ENCODE results near the gene PCDHGC3. TPM values are rescaled to one million over a fixed set of nuclear protein-coding genes. Genes with fewer than 3 reads are reported as not detected.

Gene PCDHGC3
- total and polyA plus RNA-seq, 12 donors: 8.7 to 112 (median 77.6) TPM

GRCh38 chr5:141519605-141520565 is 44.1 kb downstream of the PCDHGC3 start:
- peaks cover 0 to 24% of the 10 kb centered on the region in 2 donors for H3K36me3 ChIP-seq (replicated peaks in 1 of 2)
- intact Hi-C loops (cut with DNase I): loop anchor here (5.0 to 10.0 kb wide), 3 partner anchors 43 to 105 kb away; partner anchors contain the start of genes PCDHGC3 (in 2 of the 2), PCDHGA10 (in 1 of the 2), PCDHGA11 (in 1 of the 2) and PCDHGB7 (in 1 of the 2)
- WGBS, 4 donors: 72 to 80% (median 77%) methylated on average over 3 of the region's 3 CpGs
- peaks cover 27 to 53% of the 10 kb centered on the region in 2 donors for H3K4me1 ChIP-seq (replicated peaks in 1 of 2)
- peak overlapping the region in 3 of 5 donors; percentile 52 to 93 (median 87) for H3K27ac ChIP-seq
- no peak overlapping the region for H3K4me3 ChIP-seq
- TF ChIP-seq CTCF (IDR thresholded peaks at IDR 0.05) (no peak), POLR2A (IDR thresholded peaks at IDR 0.05) (no peak)
- H3K9me3 ChIP-seq (replicated peaks in 1 of 3): no peaks in the 10 kb centered on the region
- H3K27me3 ChIP-seq: no peaks in the 10 kb centered on the region
- DNase-seq: no peak

- peak in 6 of 7 donors; percentile 45 to 65 (median 58) for DNase-seq
- intact Hi-C loops (cut with DNase I): loop anchor here (10.0 kb wide), 2 partner anchors 97 to 107 kb away; partner anchors contain the start of genes PCDHGA10 (in 1 of the 2), PCDHGA11 (in 1 of the 2) and PCDHGB7 (in 1 of the 2)
- Histone ChIP-seq H3K27ac (peak overlapping the region in 4 of 5 donors; percentile 14 to 93 (median 70)), H3K36me3 (replicated peaks in 1 of 2) (peaks cover 0 to 23% of the 10 kb centered on the region in 2 donors), H3K4me1 (replicated peaks in 1 of 2) (peaks cover 23 to 43% of the 10 kb centered on the region in 2 donors), H3K9me3 (replicated peaks in 1 of 3) (no peaks in the 10 kb centered on the region), H3K27me3 (no peaks in the 10 kb centered on the region), H3K4me3 (no peak overlapping the region)
- WGBS, 4 donors: 28 to 47% (median 39%) methylated on average over 2 of the region's 2 CpGs
- TF ChIP-seq POLR2A (IDR thresholded peaks at IDR 0.05) (peak in 1 of 2 donors; percentile 37), CTCF (IDR thresholded peaks at IDR 0.05) (no peak)
Observed at GRCh38 chr5:141521244-141521781, 45.5 kb downstream of the PCDHGC3 start.

GRCh38 chr5:141522301-141522700 is 46.5 kb downstream of the PCDHGC3 start:
- intact Hi-C loops (cut with DNase I): loop anchor here (10.0 kb wide), 2 partner anchors 98 to 108 kb away; partner anchors contain the start of genes PCDHGA10 (in 1 of the 2), PCDHGA11 (in 1 of the 2) and PCDHGB7 (in 1 of the 2)
- 52 to 63% (median 56%) methylated on average over 2 of the region's 2 CpGs for WGBS, 4 donors
- peaks cover 23 to 43% of the 10 kb centered on the region in 2 donors for H3K4me1 ChIP-seq (replicated peaks in 1 of 2)

More at GRCh38 chr5:141522301-141522700, 46.5 kb downstream of the PCDHGC3 start:
- no peaks in the 10 kb centered on the region for H3K27me3 ChIP-seq
- H3K36me3 ChIP-seq (replicated peaks in 1 of 2): peaks cover 0 to 25% of the 10 kb centered on the region in 2 donors
- H3K9me3 ChIP-seq (replicated peaks in 1 of 3): no peaks in the 10 kb centered on the region
- peak overlapping the region in 3 of 5 donors; percentile 52 to 93 (median 87) for H3K27ac ChIP-seq
- no peak for DNase-seq
- no peak for TF ChIP-seq POLR2A (IDR thresholded peaks at IDR 0.05)
- no peak for TF ChIP-seq CTCF (IDR thresholded peaks at IDR 0.05)
- no peak overlapping the region for H3K4me3 ChIP-seq

All from adrenal gland (tissue), 12 donors.